Neural progenitor cell (in vitro differentiated cells): Measurements from ENCODE around the gene ITPR3.

Experiments used
- EZH2 ChIP-seq: fragments of 200-600 bp; sonication (generic); IDR thresholded peaks from 2 replicates; pipeline ENCODE4 v1.6.1; 2017; ENCODE audit warnings: antibody characterized with exemption, mild to moderate bottlenecking, moderate library complexity
- TF ChIP-seq, protein P1 (sequence below): fragments of 200-600 bp; sonication (generic); IDR thresholded peaks from 2 replicates; pipeline ENCODE4 v1.5.1; 2017; ENCODE audit warnings: antibody characterized with exemption, mild to moderate bottlenecking

DNA sequence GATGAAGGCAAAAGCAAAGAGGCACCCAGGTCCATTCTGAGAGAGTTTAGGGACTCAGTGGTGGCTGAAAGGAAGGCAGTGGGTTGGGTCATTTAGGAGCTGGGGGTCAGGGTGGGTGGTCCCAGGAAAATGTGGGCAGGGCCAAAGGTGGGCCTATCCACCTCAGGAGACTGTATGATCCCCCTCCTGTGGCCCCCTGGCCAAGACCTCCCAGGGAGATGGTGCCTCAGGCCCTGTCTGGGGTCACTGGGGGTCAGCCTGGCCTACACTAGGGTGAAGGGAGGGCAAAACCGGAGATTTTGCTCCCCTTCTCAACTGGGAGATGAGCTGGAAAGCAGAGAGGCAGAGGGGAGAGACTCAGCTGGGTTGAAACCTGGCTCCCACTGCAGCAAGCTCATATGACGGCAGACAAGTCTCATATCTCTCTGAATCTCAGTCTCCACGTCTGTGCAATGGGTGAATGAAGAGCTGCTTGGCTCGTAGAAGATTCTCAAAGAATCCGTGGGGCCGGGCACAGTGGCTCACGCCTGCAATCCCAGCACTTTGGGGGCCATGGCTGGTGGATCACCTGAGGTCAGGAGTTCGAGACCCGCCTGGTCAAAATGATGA, 29.6 kb upstream of the ITPR3 start:
- TF ChIP-seq, protein P1, sequence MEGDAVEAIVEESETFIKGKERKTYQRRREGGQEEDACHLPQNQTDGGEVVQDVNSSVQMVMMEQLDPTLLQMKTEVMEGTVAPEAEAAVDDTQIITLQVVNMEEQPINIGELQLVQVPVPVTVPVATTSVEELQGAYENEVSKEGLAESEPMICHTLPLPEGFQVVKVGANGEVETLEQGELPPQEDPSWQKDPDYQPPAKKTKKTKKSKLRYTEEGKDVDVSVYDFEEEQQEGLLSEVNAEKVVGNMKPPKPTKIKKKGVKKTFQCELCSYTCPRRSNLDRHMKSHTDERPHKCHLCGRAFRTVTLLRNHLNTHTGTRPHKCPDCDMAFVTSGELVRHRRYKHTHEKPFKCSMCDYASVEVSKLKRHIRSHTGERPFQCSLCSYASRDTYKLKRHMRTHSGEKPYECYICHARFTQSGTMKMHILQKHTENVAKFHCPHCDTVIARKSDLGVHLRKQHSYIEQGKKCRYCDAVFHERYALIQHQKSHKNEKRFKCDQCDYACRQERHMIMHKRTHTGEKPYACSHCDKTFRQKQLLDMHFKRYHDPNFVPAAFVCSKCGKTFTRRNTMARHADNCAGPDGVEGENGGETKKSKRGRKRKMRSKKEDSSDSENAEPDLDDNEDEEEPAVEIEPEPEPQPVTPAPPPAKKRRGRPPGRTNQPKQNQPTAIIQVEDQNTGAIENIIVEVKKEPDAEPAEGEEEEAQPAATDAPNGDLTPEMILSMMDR, result no peak
- no peak for TF ChIP-seq EZH2
